Measurements from ENCODE around the gene PDLIM5.

The PDLIM5 gene

GRCh38 chr4:94570558-94570957 lies 118.8 kb downstream of the PDLIM5 start:
- no peak overlapping the region for H3K4me3 ChIP-seq (ENCODE audit: low read depth, low read length)
- no peak for TF ChIP-seq CTCF (IDR thresholded peaks at IDR 0.05; ENCODE audit: low read depth, low read length)

- TF ChIP-seq CTCF (IDR thresholded peaks at IDR 0.05; ENCODE audit: low read depth, low read length) = no peak
- no peak overlapping the region for H3K4me3 ChIP-seq (ENCODE audit: low read depth, low read length)
Observed at GRCh38 chr4:94571298-94571697, 119.6 kb downstream of the PDLIM5 start.

GRCh38 chr4:94571715-94572114 lies 120.0 kb downstream of the PDLIM5 start:
- H3K4me3 ChIP-seq (ENCODE audit: low read depth, low read length) = no peak overlapping the region
- no peak for TF ChIP-seq CTCF (IDR thresholded peaks at IDR 0.05; ENCODE audit: low read depth, low read length)

- no peak for TF ChIP-seq CTCF (IDR thresholded peaks at IDR 0.05; ENCODE audit: low read depth, low read length)
- no peak overlapping the region for H3K4me3 ChIP-seq (ENCODE audit: low read depth, low read length)
Observed at GRCh38 chr4:94574050-94574449, 122.3 kb downstream of the PDLIM5 start.

GRCh38 chr4:94574616-94575015 lies 122.9 kb downstream of the PDLIM5 start:
- TF ChIP-seq CTCF (IDR thresholded peaks at IDR 0.05; ENCODE audit: low read depth, low read length) = no peak
- H3K4me3 ChIP-seq (ENCODE audit: low read depth, low read length) = no peak overlapping the region

- no peak overlapping the region for H3K4me3 ChIP-seq (ENCODE audit: low read depth, low read length)
- TF ChIP-seq CTCF (IDR thresholded peaks at IDR 0.05; ENCODE audit: low read depth, low read length) = no peak
Observed at GRCh38 chr4:94575652-94576051, 123.9 kb downstream of the PDLIM5 start.

- no peak for TF ChIP-seq CTCF (IDR thresholded peaks at IDR 0.05; ENCODE audit: low read depth, low read length)
- H3K4me3 ChIP-seq (ENCODE audit: low read depth, low read length) = no peak overlapping the region
Observed at GRCh38 chr4:94576210-94576609, 124.5 kb downstream of the PDLIM5 start.

Data from WI38 (cell line).